SH-SY5Y (cell line): ENCODE results near the gene ANTXR2.

Experiments used
- GATA2 ChIP-seq: IDR thresholded peaks from 2 replicates; pipeline ENCODE4 v1.6.1; 2011; ENCODE audit warnings: mild to moderate bottlenecking, low read depth, low read length
- GATA3 ChIP-seq: IDR thresholded peaks from 2 replicates; pipeline ENCODE4 v1.6.1; 2011; ENCODE audit warnings: low read depth, mild to moderate bottlenecking, low read length, moderate library complexity

Gene ANTXR2

DNA sequence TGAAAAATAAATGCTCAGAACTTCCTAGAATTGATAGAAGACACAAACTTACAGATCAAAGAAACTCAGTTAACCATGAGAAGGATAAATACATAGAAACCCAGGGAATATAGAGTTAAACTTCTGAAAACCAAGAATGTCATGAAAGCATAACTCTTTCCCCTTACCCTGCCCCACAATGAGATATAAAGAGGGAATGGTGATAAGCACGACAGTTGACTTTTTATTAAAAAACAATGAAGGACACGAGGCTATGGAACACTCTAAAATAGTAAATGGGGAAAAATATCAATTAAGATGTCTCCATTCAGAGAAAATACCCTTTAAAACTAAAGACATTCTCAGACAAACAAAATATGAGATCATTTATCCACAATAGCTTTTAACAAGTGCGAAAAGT is 154.7 kb downstream of the ANTXR2 start:
- TF ChIP-seq GATA3 = no peak
- no peak for TF ChIP-seq GATA2

DNA sequence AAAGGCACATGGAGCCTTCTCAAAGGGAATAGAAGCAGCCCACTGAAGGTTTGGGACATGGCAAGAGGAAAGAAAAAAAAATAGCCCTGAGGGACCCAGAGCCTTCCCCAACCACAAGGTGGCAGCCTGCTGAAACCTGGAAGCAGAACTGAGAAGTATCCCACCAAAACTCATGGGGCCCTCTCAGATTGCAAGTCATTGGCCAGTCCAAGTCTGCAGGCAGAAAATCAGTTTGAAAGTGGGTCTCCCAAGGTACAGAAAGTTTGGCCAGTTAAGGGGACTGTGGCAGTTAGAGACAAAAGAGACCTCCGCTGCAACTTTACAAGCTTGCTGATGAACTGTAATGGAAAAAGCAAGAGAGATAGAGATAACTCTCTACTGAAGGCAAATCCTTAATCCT is 155.8 kb downstream of the ANTXR2 start:
- TF ChIP-seq GATA2 = no peak
- no peak for TF ChIP-seq GATA3

DNA sequence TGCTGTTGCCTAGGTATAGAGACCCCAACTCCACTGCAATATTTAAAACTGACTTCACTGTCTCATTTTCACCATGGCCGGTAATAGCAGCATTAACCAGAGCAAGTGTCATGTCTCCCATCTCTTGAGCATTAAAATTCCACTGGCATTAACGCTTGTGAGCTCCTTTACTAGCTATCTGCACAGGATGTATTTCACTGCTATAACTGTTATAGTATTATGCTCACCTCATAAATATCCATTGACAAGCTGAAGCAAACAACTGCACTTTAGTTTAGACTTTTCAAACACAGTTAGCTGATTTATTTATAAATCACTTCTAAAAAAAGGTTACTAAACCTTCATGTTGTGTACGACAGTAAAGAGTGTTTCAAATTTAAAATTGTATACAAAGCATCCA is 157.8 kb downstream of the ANTXR2 start:
- no peak for TF ChIP-seq GATA3
- no peak for TF ChIP-seq GATA2

GRCh38 chr4:79913581-79913980 is 159.4 kb downstream of the ANTXR2 start:
- no peak for TF ChIP-seq GATA3
- TF ChIP-seq GATA2 = no peak

DNA sequence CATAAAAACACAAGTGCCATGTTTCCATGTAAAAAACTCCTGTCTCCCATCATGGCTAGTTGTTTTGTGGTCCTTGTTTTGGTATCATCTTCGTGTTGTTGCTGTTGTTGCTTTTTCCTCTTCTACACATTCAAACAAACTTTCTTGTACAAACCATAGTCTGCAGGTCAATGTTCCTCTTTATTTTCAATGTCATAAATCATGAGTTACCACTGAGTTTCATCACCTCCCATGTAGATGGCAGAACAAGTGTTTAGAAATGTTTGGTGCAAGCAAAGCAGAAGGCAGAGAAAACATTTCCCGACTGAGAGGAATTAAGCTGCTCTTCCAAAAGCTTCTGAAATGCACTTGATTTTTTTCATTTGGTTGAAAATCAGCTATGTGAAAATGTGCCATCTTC is 166.0 kb downstream of the ANTXR2 start:
- no peak for TF ChIP-seq GATA2
- TF ChIP-seq GATA3 = no peak

- TF ChIP-seq GATA3 (no peak), GATA2 (no peak)
These were observed 166.7 kb downstream of the ANTXR2 start for GRCh38 chr4:79906303-79906702.

DNA sequence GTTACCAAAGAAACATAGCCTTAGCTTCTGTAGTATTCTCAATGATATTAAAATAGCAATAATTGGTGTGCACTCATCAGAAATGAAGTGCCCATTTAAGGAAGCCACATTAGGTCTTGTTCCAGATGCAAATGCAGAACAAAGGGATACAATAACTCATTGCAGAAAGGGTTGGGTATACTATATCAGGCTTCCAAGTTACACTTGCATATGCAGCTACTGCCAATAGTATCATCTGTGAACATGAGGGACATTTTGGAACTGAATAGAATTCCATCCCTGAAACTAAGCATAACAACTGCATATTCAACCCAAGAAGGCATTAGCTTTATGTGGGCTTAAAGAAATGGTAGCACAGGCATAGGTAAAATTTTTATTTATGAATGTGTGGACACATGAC is 167.8 kb downstream of the ANTXR2 start:
- TF ChIP-seq GATA2 (no peak), GATA3 (no peak)

GRCh38 chr4:79904331-79904730 is 168.7 kb downstream of the ANTXR2 start:
- TF ChIP-seq GATA3 (no peak), GATA2 (no peak)

DNA sequence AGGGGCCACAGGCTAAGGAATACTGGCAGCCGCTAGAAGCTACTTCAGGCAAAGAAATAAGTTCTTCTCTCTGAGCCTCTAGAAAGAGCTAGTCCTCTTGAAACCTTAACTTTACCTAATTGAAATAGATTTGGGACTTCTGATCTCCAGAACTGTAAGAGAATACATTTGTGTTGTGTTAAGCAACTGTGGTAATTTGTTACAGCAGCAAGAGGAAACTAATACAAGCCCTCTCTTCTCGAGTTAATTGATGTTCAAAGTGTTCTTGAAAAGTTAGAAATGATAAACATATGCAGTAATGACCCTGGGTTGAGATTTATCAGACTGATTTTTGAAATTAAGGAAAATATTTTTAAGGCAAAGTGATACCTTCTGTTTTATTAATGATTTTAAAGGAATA is 172.8 kb downstream of the ANTXR2 start:
- no peak for TF ChIP-seq GATA2
- TF ChIP-seq GATA3 = no peak

DNA sequence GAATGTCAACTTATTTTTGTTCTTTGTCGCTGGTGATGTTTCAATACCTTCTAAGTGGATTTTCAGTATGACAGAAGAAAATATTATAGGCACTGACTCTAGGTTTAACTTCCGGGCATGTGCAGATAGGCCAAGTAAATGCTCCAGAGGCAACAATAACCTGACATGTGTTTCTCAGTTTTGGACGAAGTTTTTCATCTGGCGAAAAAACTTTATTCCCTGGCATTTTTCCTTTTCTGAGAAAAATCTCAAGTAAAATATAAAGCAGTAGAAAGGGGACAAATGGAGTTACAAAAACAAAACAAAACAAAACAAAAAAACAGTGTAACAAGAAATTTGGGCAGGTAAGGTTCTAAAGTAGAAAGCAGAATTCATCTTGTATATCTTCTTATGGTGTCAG is 173.5 kb downstream of the ANTXR2 start:
- no peak for TF ChIP-seq GATA2
- TF ChIP-seq GATA3 = no peak

DNA sequence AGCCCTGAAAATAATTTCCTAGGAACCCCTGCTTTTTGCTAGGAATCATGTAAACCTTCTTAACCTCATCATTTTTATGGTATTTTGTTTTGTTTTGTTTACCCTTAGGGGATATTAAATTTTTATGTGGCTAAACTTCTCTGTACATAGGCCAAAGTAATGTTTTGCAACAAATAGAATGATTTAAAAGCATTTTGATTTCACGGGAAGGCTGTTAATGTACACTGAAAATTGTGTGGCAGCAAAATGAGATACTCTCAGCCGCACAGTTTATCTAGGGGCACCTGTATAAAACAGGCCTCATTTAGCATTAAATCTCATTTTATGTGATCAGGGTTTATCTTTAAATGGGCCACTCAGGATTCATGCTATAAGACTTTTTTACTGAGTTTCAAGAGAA is 175.0 kb downstream of the ANTXR2 start:
- TF ChIP-seq GATA3 = no peak
- no peak for TF ChIP-seq GATA2

DNA sequence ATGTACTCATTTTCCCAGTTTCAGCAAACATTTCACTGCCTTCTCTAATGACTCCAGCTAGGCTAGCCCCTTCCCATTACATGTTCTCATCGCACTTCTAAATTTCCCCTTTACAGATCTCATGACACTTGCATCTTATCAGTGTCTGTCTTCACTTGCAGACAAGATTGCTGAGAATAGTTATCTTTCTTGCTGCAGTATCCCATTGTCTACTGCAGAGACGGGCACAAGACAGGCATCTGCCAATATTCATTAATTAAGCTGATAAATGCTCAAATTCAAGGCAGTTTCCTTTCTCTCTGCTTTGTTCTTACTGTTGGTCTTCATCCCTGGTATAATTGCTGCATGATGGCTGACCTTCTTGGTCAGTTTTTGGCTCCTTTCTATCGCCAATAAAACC is 175.9 kb downstream of the ANTXR2 start:
- no peak for TF ChIP-seq GATA2
- TF ChIP-seq GATA3 = no peak

DNA sequence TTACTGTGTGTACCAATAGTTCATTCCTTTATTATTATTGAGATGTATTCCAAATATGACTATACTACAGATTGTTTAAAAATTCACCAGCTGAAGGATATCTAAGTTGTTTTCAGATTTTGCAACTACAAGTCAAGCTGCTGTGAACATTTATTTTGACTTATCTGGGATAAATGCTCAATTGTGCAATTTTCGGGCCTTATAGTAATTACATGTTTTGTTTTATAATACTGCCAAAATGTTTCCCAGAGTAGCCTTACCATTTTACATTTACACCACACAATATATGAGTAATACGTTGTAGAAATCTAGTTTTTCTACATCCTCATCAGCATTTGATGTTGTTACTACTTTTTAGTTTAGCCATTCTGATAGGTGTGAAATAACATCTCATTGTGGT is 179.6 kb downstream of the ANTXR2 start:
- no peak for TF ChIP-seq GATA2
- TF ChIP-seq GATA3 = no peak

GRCh38 chr4:79886557-79886956 is 186.5 kb downstream of the ANTXR2 start:
- TF ChIP-seq GATA2 (no peak), GATA3 (no peak)

DNA sequence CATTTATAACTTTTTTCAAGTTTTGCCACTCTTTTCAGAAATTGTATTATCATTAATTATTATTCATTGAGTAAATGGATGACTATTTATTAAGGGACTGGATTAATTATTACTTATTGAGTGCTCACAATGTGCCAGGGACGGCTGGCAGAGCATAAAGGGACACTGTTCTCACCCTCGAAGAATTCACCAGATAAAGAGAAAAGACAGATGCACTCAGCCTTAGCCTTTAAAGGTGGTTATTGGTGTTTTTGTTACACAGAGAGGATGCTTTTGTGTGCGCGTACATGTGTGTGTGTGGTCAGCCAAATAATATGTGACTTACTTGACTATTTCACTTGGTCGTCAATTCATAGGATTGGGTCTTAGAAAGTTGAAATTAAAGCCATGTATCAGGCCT is 187.0 kb downstream of the ANTXR2 start:
- TF ChIP-seq GATA3 (no peak), GATA2 (no peak)

DNA sequence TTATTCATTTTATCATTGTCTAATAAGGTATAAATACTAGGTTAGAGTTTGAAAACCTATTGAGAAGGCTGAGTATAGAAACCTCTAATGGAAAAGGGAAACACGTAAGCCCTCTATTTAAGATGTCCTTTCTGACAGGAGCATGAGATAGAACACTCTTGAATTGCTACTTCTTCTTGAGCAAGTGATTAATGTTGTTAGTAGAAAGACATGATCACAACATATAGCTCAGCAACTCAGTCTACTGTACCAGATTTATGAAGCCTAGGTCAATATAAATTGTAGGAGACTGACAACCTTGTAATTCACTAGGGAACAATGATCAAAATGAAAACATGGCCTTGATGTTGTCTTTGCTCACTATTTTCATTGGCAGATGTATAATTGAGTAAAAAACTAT is 189.7 kb downstream of the ANTXR2 start:
- TF ChIP-seq GATA3 = no peak
- TF ChIP-seq GATA2 = no peak
